C4-2B (cell line): ENCODE data around the gene COL2A1.

Experiments used
- CTCF ChIP-seq: fragments of 450-650 bp; conservative IDR thresholded peaks from 2 replicates; pipeline ENCODE4 v1.5.1; 2017; ENCODE audit warnings: mild to moderate bottlenecking
- ZFX ChIP-seq: fragments of 450-650 bp; IDR thresholded peaks from 2 replicates; pipeline ENCODE4 v1.6.1; 2017

- TF ChIP-seq CTCF = no peak
- no peak for TF ChIP-seq ZFX
These were observed 65.7 kb downstream of the COL2A1 start for GRCh38 chr12:47938594-47938993.
